ENCODE results near the gene MINK1.
"Not testable (repeated sequence)": the region's sequence is repeated elsewhere in the genome, so short reads cannot be mapped to it uniquely, and the experiment has no call there.

The MINK1 gene

GRCh38 chr17:4919511-4920047 lies 86.4 kb downstream of the MINK1 start:
- no peak for TF ChIP-seq CTCF (IDR thresholded peaks at IDR 0.05; ENCODE audit: low read depth, low read length)
- no peak overlapping the region for H3K4me3 ChIP-seq (replicated peaks in 1 of 2; ENCODE audit: low read depth in 2 of 2, low read length in 2 of 2)
- DNase-seq (ENCODE audit: low read depth in 2 of 2), result no peak

- no peak overlapping the region for H3K4me3 ChIP-seq (replicated peaks in 1 of 2; ENCODE audit: low read depth in 2 of 2, low read length in 2 of 2)
- DNase-seq (ENCODE audit: low read depth in 2 of 2), result peak; percentile 46 to 65
- TF ChIP-seq CTCF (IDR thresholded peaks at IDR 0.05; ENCODE audit: low read depth, low read length), result no peak
Measured at GRCh38 chr17:4920351-4921048, 87.4 kb downstream of the MINK1 start.

GRCh38 chr17:4921320-4921719 lies 88.2 kb downstream of the MINK1 start:
- no peak overlapping the region for H3K4me3 ChIP-seq (replicated peaks in 1 of 2; ENCODE audit: low read depth in 2 of 2, low read length in 2 of 2)
- DNase-seq (ENCODE audit: low read depth in 2 of 2), result no peak
- TF ChIP-seq CTCF (IDR thresholded peaks at IDR 0.05; ENCODE audit: low read depth, low read length), result no peak

- not testable (repeated sequence) for DNase-seq (ENCODE audit: low read depth in 2 of 2); H3K4me3 ChIP-seq (replicated peaks in 1 of 2; ENCODE audit: low read depth in 2 of 2, low read length in 2 of 2)
Measured at GRCh38 chr17:4926577-4927335, 93.6 kb downstream of the MINK1 start.

GRCh38 chr17:4928881-4929280 lies 95.7 kb downstream of the MINK1 start:
- no peak for TF ChIP-seq CTCF (IDR thresholded peaks at IDR 0.05; ENCODE audit: low read depth, low read length)
- DNase-seq (ENCODE audit: low read depth in 2 of 2), result no peak
- H3K4me3 ChIP-seq (replicated peaks in 1 of 2; ENCODE audit: low read depth in 2 of 2, low read length in 2 of 2), result no peak overlapping the region

GRCh38 chr17:4931963-4932362 lies 98.8 kb downstream of the MINK1 start, which contains the start of gene GP1BA:
TSS of gene GP1BA (plus strand) at chr17:4932277. CDS start at chr17:4932605, 328 bp downstream.
- no peak for DNase-seq (ENCODE audit: low read depth in 2 of 2)
- no peak for TF ChIP-seq CTCF (IDR thresholded peaks at IDR 0.05; ENCODE audit: low read depth, low read length)
- no peak within 1 kb of the TSS for H3K4me3 ChIP-seq (replicated peaks in 1 of 2; ENCODE audit: low read depth in 2 of 2, low read length in 2 of 2)

GRCh38 chr17:4932756-4933155 lies 99.6 kb downstream of the MINK1 start:
- TF ChIP-seq CTCF (IDR thresholded peaks at IDR 0.05; ENCODE audit: low read depth, low read length), result no peak
- no peak for DNase-seq (ENCODE audit: low read depth in 2 of 2)
- no peak overlapping the region for H3K4me3 ChIP-seq (replicated peaks in 1 of 2; ENCODE audit: low read depth in 2 of 2, low read length in 2 of 2)
